Measurements from ENCODE around the gene KIF13A. TPM values are rescaled to one million over a fixed set of nuclear protein-coding genes. Genes with fewer than 3 reads are reported as not detected.

KIF13A gene
- total RNA-seq, 1 experiment from 2014 or later, result 24.1 TPM

- H3K4me1 Mint-ChIP-seq (ENCODE audit: insufficient read depth, unreplicated experiment), result peaks cover 53% of the 10 kb centered on the region
- H3K36me3 Mint-ChIP-seq (ENCODE audit: insufficient read depth, unreplicated experiment), result peaks cover under 1% of the 10 kb centered on the region
- H3K4me3 Mint-ChIP-seq (ENCODE audit: unreplicated experiment), result peak overlapping the region; percentile 33
- CTCF ChIA-PET, result interaction anchor here (0.6 to 1.7 kb wide), 4 partner anchors 38 to 121 kb away, joined by 3 to 7 read pairs (median 4); partner anchors contain the start of gene KIF13A
- H3K27ac Mint-ChIP-seq (ENCODE audit: low read depth, unreplicated experiment), result peak overlapping the region; percentile 94
- no peaks in the 10 kb centered on the region for H3K9me3 Mint-ChIP-seq (ENCODE audit: unreplicated experiment)
- intact Hi-C loops (cut with micrococcal nuclease), result loop anchor here (1.0 kb wide), 3 partner anchors 41 to 288 kb away; no protein-coding TSS in a partner anchor
- DNase-seq (ENCODE audit: unreplicated experiment), result peak; percentile 98
- no TSS peak for BruUV-seq (replicated peaks)
- TF ChIP-seq, protein P1, sequence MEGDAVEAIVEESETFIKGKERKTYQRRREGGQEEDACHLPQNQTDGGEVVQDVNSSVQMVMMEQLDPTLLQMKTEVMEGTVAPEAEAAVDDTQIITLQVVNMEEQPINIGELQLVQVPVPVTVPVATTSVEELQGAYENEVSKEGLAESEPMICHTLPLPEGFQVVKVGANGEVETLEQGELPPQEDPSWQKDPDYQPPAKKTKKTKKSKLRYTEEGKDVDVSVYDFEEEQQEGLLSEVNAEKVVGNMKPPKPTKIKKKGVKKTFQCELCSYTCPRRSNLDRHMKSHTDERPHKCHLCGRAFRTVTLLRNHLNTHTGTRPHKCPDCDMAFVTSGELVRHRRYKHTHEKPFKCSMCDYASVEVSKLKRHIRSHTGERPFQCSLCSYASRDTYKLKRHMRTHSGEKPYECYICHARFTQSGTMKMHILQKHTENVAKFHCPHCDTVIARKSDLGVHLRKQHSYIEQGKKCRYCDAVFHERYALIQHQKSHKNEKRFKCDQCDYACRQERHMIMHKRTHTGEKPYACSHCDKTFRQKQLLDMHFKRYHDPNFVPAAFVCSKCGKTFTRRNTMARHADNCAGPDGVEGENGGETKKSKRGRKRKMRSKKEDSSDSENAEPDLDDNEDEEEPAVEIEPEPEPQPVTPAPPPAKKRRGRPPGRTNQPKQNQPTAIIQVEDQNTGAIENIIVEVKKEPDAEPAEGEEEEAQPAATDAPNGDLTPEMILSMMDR (IDR thresholded peaks at IDR 0.05; ENCODE audit: unreplicated experiment), result no peak
- POLR2A ChIA-PET, result interaction anchor here (0.7 to 5.1 kb wide), 27 partner anchors 8 to 398 kb away, joined by 3 to 83 read pairs (median 6); partner anchors contain the start of genes DEK, KDM1B, KIF13A and NUP153
- H3K27me3 Mint-ChIP-seq (ENCODE audit: insufficient read depth, unreplicated experiment), result no peaks in the 10 kb centered on the region
These were observed 121.4 kb downstream of the KIF13A start for GRCh38 chr6:17865798-17866725.

- Mint-ChIP-seq H3K4me1 (ENCODE audit: insufficient read depth, unreplicated experiment) (peaks cover 53% of the 10 kb centered on the region), H3K9me3 (ENCODE audit: unreplicated experiment) (no peaks in the 10 kb centered on the region), H3K4me3 (ENCODE audit: unreplicated experiment) (peak overlapping the region; percentile 33), H3K27ac (ENCODE audit: low read depth, unreplicated experiment) (peak overlapping the region; percentile 94), H3K36me3 (ENCODE audit: insufficient read depth, unreplicated experiment) (no peaks in the 10 kb centered on the region), H3K27me3 (ENCODE audit: insufficient read depth, unreplicated experiment) (no peaks in the 10 kb centered on the region)
- TF ChIP-seq, protein P1 (IDR thresholded peaks at IDR 0.05; ENCODE audit: unreplicated experiment), result no peak
- no TSS peak for BruUV-seq (replicated peaks)
- CTCF ChIA-PET, result interaction anchor here (0.6 to 1.7 kb wide), 6 partner anchors 12 to 122 kb away, joined by 3 to 7 read pairs (median 4); partner anchors contain the start of gene KIF13A
- intact Hi-C loops (cut with micrococcal nuclease), result loop anchor here (1.0 kb wide), 3 partner anchors 42 to 289 kb away; no protein-coding TSS in a partner anchor
- peak; percentile 94 for DNase-seq (ENCODE audit: unreplicated experiment)
- POLR2A ChIA-PET, result interaction anchor here (0.7 to 5.1 kb wide), 31 partner anchors 8 to 638 kb away, joined by 3 to 83 read pairs (median 5); partner anchors contain the start of genes DEK, KDM1B, KIF13A and NUP153
These were observed 122.2 kb downstream of the KIF13A start for GRCh38 chr6:17865243-17865642.

DNA sequence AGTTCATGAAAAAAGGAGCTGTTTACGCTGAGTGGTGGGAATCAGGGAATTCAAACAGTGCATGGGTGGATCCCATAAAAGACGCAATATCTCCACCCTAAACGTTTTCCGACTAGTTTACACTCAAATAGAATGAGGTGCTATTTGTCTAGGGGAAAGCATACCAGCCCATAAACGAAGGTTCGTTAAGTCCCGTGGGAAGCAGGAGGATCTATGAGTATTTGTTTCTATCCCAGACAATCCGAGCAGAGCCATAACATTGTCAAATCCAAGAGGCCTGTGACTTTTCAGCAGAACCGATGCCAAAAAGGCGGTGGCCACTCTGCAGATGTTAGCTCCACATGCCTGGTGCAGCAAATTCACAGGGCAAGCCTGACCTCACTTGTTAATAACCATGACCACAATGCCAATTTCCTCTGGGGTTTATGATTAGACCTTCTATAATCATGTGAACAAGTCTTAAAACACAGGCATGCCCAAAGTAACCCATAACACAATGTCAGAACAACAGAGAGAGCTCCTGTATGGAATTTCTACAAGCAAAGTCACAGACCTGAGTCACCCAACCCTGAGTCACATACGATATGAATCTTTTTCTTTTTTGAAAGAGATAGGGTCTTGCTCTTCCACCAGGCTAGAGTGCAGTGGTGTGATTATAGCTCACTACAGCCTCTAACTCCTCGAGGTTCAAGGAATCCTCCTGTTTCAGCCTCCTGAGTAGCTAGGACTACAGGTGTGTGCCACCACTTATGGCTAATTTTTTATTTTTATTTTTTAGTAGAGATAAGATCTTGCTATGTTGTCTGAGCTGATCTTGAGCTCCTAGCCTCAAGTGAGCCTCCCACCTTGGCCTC lies 123.3 kb downstream of the KIF13A start:
- BruUV-seq (replicated peaks), result no TSS peak
- peaks cover 50% of the 10 kb centered on the region for H3K4me1 Mint-ChIP-seq (ENCODE audit: insufficient read depth, unreplicated experiment)
- peak; percentile 65 for DNase-seq (ENCODE audit: unreplicated experiment)
- H3K36me3 Mint-ChIP-seq (ENCODE audit: insufficient read depth, unreplicated experiment), result no peaks in the 10 kb centered on the region
- peak overlapping the region; percentile 28 for H3K4me3 Mint-ChIP-seq (ENCODE audit: unreplicated experiment)
- POLR2A ChIA-PET, result interaction anchor here (0.5 to 5.1 kb wide), 45 partner anchors 9 to 1426 kb away, joined by 3 to 83 read pairs (median 4); partner anchors contain the start of genes DEK, FAM8A1, KDM1B and KIF13A
- peak overlapping the region; percentile 94 for H3K27ac Mint-ChIP-seq (ENCODE audit: low read depth, unreplicated experiment)
- intact Hi-C loops (cut with micrococcal nuclease), result no loop called here
- H3K27me3 Mint-ChIP-seq (ENCODE audit: insufficient read depth, unreplicated experiment), result no peaks in the 10 kb centered on the region
- TF ChIP-seq, protein P1 (IDR thresholded peaks at IDR 0.05; ENCODE audit: unreplicated experiment), result no peak
- no peaks in the 10 kb centered on the region for H3K9me3 Mint-ChIP-seq (ENCODE audit: unreplicated experiment)
- CTCF ChIA-PET, result interaction anchor here (0.8 to 1.7 kb wide), 7 partner anchors 11 to 123 kb away, joined by 3 to 6 read pairs (median 4); partner anchors contain the start of gene KIF13A
